ENCODE measurements around the gene ABHD14A.

The ABHD14A gene

DNA sequence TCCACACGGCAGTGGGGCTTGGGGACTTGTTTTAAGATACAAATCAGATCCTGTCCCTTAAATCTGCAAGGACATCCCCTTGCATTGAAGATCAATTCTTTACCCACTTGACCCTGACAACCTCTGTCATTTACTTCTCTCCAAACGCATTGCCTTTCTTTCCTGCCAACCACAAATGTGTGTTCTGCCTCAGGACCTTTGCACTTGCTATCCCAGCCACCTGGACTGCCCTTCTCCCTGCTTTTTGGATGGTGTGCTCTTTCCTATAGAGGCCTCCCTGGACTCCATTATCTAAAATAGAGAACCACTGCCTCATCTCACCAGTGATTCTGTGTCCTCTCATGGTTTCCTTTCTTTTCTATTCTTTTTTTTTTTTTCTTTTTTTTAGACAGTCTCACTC lies 22.3 kb downstream of the ABHD14A start:
- no peak for DNase-seq

DNA sequence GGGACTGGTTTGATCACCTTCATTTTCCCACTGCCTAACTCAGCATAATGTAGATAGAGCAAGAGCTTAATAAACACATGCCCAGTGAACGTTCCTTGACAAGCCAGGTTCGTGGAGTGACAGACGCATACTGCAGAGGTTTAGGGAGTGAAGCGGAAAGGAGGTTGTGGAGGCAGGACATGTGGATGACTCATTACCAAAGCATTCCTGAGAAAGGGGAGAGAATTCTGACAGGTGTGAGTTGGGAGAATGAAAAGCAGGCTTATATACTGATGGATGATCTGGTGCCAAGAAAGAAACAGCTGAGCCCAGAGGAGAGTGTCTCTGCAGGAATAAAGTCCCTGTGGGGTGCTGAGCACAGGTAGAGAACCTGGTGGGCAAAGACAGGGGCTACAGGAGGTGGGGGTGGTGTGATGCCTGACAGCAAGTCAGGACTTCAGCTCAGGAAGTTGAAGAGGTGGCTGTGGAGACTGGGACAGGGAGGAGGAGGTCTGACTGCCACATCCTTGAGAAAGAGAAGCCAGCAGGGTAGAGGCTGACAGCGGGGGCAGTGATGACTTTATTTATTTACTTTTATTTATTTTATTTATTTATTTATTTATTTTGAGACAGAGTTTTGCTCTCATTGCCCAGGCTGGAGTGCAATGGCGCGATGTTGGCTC lies 23.2 kb downstream of the ABHD14A start:
- DNase-seq: no peak

DNA sequence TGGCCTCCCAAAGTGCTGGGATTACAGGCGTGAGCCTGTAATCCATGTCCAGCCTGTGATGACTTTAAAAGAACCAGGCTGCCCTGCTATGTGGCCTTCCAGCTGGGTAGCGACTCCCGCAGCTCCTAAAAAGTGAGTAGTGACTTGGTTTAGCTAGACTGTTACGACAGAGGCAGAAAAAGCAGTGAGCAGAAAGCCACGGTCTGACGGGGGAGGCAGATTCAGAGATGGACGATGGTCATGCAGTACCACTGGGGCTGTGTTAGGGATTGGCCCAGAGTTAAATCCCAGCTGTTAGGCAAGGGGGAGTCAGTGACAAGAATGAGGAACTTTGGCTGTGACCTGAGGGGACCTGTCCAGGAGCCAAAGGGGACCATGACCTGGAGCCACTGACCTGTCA lies 23.9 kb downstream of the ABHD14A start:
- no peak for DNase-seq

DNA sequence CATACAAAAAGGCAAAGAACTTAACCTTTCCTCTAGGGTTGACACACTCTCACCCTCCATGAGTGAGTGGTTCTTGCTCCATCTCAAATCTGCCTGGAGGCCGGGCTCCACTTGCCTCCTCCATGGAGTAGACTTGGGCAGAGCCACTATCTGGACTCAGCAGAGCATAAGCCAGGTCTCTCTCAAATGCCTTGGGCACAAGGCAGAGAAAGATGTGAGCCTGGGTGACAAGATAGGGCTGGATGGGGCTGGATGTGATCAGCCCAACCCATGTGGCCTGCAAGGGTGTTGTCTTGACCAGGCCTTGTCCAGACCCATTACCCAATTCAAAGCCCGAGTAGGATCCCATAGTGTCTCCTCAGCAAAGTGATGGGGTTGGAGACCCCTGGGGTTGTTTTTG lies 25.0 kb downstream of the ABHD14A start:
- DNase-seq: no peak

DNA sequence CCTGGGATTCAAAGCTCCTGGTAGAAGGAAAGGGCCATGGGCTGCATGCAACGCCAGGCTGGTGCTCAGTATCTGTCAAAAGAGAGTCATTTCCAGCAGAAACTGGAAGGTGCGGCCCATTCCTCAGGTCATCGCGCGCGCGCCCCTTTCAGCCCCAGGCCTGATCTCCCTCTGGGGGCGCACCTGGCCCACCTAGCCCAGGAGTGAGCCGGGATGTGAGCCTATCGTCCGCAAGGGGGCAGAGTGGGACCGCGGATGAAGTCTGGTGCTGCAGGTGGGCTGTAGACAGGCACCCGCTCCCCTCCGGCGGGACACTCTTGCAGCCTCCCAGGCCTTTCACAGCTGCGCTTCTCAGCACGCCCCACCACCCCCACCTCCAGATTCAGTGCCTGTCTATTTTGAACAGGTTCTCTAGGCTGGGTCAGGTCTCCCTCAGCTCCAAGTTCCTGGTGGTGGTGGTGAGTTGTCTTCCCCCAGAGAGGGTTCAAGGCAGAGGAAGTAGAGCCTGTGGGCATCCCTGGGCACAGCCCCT lies 26.6 kb downstream of the ABHD14A start:
- peak; percentile 56 for DNase-seq

DNA sequence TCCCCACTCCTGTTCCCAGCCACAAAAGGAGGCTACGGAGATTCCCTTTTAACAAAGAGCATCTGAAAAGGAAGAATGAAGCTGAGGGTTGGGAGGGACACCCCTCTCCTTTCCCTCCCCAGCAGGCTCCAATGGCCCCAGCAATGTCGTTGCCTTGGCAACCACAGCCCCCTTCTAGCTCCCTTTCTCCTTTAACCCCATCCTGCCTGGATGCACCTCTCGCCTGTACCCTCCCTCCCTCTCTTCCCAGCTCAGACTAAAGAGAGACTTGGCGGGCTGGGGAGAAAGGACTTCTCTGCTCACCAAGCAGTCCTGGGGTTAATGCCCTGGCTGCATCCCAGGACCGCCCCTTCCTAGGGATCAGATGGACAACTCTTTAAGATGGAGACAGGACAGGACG lies 27.9 kb downstream of the ABHD14A start:
- DNase-seq: no peak

DNA sequence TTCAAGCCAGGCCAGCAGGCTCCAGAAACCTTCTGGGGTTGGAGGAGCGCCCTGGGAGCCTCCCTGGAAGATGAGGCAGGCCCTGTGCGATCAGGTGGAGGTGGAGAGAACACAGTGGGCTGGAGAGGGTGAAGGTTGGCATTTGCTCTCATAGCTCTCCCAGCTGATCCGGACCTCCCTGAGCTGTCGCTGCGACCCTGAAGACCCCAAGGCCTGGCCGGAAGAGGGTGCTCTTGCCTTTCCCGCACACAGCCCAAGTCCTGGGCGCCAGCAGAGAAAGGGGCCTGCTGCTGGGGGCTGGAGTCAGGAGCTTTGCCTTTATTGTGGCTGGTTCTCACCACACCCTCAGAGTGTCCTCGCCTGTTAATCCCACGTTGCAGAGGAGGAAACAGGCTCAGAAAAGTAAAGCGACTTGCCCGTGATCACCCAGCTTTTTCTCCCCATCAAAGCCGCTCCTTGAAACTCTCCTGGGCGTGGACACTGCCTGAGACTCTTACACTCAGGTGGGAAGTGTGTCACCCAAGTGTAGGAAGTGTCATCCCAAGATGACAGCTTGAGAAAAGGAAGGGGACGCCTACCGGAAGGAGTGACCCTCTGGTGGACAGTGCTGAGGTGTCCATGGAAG lies 29.4 kb downstream of the ABHD14A start:
- DNase-seq: no peak

DNA sequence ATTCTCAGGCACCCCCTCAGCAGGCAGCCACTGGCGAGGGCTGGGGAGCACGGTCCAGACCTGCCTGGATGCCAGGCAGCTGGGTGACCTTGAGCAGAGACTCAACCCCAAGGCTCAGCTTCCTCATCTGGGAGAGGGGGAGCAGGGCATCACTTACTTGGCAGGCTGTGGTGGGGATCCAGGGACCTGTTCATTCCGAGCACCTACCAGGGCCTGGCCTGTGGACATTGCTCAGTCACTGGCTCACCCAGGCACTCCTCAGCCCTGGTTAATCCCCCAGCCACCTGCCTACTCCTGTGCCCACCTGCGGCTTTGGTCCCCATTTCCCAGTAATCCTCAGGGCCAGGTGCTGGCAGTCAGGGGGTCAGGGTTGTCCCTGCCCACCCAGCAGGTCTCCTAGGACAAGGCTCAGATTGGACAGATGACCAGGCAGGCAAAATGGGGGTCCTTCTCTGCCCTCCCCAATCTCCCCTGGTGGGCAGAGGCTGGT lies 30.1 kb downstream of the ABHD14A start:
- no peak for DNase-seq

DNA sequence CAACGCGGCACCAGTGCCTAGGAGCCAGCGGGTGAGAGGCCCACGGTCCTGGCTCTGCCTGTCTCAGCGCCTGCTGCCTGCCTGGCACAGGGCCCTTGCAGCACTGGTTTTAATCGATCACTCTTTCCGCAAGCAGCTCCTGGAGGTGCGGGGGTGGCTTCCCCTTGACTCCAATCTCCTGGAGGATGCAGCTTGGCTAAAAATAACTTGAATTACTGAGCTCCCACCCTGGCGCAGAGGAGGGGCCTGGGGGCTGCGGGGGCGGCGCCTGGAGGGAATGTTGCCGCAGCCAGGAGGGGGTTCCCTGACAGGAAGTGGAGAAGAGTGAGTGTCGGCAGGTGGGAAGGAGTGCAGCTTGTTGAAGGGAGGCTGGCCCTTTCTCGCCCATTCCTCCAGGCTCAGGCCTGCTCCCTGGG lies 30.7 kb downstream of the ABHD14A start:
- DNase-seq: no peak

DNA sequence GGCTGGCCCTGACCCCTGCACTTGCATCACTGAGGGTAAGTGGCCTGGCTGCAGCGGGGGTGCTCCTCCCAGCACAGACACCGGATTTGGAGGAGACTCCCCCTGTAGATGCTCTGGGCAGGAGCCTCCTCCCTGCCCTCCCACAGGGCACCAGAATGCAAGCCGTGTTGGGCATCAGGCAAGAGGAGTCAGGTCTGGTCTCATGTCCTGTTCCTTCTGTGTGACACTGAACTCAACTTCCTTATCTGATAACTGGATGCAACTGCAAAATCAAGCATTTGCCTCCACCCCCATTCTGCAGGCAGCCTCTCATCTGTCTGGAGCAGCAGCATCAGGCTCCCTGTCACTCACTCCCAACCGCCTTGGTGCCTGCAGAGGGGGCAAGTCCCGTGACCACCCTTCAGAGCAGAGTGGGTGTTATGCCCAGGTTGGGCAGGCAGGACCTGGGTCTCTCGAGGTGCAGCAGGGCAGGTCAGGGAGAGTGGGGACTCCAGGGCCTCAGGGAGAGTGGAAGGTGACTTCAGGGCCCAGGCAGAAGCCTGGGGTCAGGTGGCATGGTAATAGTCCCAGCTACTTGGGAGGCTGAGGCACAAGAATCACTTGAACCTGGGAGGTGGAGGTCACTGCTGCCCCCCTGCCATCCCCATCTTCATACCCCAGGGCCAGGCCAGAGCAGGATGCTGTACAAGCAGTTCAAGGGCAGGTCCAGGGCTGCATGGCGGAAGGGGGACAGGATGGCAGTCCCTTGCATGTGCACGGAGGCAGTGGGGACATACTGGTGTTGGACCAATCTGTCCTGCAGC lies 31.4 kb downstream of the ABHD14A start:
- no peak for DNase-seq

DNA sequence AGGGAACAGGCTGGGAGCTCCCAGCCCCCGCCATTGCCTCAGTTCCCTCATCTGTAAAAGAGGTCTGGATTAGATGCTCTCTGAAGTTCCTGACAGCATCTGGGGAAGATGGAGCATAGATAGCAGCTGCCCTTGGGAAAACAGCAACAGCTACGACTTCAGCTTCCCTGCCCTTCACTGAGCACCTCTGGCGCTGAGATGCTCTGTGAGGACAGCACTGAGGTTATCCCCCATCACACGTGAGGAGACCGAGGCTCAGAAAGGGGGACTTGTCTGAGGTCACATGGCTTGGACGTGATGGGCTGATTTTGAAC lies 31.9 kb downstream of the ABHD14A start:
- DNase-seq: no peak

DNA sequence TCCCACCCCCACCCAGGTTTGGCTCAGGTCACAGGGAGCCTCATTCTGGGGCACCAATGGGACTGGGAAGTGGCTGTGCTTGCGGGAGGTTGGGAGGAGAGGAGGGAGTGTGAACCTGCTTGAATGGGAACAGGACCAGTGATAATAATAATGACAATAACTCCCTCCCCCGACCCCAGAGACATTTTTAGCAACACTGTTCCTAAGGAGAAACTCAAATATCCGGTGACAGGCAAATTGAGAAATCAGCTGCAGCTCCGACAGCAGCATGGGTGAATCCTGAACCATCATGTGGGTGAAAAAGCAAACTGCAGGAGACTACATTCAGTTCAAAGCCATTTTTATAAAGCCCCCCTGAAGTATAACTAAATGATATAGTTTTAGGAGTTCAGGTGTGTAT lies 32.4 kb downstream of the ABHD14A start:
- no peak for DNase-seq

DNA sequence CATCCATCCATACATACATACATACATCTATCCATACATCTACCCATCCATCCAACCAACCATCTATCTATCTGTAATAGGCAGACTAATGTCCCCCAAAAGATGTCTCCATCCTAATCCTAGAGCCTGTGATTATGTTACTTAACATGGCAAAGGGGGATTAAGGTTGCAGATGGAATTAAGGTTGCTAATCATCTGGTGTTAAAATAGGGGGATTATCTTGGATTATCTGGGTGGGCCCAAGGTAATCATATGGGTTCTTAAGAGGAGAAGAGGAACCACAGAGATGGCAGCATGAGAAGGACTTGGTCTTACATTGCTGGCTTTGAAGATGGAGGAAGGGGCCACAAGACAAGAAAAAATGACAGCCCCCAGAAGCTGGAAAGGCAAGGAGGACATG lies 35.6 kb downstream of the ABHD14A start:
- no peak for DNase-seq

DNA sequence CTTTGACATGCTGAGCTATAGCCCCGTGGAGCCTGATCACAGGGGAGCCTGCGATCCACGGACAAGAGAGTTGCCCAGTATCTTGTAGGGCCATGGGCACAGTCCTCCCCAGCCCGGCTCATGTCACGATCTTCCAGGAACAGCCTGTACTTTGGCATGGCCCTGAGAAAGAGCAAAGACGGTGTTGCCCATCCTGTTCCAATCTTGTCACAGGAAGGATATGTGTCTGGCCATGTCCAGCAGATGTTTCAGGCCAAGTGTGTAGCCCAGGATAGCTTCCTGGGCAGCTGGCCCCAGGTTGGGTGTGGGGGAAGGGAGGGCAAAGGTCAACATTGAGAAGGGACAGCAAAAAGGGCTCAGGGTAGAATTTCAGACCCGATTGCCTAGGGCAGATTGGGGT lies 37.8 kb downstream of the ABHD14A start:
- no peak for DNase-seq

DNA sequence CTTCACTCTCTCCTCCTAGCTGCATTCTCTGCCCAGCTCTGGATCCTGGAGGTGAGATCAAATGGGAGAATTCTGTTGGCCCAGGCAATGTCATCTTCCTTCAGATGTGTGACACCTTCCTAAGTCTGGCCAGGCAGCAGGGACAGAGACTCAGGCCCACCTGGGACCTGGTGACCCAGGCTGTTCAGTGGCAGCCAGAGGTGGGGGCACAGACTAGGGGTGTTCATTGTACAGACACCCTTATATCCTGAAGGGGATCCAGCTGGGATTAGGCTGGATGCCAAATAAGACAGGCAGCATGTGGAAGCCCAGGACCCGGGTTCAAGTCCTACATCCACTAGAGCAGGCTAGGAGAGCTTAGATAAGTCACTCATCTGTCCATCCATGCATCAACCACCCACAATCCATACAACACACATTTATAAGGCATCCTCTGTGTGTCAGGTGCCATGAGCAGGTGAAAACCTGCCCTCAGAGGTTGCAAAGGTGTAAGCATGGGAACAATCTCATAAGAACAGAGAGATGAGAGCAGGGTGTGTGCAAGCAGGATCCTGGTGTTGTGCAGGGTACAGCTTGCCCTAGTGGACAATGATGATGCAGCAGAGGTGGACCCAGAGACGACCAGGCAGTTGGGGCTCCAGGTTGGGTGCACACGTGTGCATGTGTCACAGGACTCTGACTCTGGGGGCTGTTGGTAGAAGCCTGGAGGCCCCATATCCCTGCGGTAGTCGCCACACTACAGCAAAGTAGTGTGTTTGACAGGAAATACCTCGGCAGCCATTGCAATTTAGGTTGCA lies 39.1 kb downstream of the ABHD14A start:
- DNase-seq: no peak

DNA sequence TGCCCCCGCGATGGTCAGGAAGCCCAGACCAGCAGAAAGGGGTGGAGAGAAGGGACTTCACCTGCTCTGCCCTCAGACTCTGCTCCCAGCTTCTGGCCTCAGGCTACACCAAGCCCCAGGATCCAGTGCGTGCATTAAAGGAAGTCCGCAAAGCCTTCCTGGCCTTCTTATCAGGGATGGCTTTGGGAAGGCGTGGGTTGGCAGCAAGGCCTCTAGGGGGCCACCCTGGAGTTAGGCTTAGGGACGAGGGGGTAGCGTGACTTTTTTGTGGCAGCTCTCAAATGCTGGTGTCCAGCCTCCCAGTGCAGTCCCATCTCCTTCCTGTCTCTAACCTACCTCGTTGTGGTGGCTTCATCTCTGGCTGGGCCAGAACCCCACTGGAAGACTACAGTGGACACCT lies 39.7 kb downstream of the ABHD14A start:
- DNase-seq: no peak

DNA sequence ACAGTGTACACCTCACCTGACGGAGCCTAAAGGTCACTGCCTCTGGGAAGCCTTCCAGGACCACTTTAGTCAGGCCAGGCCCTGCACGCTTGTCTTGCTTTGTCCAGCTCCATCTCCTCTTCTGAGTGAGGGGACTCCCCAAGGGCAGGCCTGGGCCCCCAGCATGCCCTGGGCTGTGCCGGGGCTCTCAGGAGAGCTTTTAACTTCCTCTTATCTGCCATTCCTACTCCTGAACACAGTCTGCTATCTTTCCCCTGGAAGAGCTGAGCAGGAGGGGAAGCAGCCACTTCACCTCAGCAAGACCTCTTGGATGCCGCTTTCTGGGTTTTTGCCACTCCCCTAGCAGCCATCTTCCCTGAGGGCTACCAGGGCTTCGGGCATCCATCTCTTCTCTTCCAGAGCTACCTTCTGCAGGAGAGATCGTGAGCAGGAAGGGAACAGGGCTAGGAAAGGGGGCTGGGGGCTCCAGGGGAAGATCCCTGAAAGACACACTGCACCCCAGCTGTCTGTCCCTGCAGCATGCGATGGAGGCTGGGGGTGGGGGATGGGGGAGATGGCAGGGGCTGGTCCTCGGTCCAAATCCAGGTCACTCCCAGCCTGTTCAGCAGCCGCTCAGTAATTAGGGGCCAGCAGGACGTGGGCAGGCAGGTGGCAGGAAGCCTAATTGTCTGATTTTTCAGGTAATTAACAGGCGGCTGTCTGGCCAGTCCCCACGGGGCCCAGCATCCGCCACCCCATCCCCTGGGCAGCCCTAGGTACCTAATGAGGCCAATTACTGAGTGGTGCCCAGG lies 40.8 kb downstream of the ABHD14A start:
- DNase-seq: no peak

DNA sequence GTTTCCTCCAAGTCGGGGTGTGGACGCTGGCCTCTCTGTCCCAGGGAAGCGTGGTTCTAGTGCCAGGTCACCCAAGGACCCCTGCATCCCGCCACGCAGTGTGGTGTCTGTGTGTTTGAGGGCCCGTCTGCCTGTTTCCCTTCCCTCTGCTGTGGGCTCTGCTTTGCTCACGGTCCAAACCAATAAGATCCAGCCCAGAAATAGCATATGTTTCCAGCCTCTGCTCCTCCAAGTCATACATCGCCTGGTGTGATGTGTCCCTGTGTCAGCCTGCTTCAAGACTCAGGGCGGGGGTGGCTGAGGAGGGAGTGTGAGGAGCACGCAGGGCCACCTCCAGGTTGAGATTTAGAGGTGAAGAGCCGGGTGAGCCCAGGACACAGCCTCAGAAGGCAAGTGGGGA lies 42.7 kb downstream of the ABHD14A start:
- no peak for DNase-seq

DNA sequence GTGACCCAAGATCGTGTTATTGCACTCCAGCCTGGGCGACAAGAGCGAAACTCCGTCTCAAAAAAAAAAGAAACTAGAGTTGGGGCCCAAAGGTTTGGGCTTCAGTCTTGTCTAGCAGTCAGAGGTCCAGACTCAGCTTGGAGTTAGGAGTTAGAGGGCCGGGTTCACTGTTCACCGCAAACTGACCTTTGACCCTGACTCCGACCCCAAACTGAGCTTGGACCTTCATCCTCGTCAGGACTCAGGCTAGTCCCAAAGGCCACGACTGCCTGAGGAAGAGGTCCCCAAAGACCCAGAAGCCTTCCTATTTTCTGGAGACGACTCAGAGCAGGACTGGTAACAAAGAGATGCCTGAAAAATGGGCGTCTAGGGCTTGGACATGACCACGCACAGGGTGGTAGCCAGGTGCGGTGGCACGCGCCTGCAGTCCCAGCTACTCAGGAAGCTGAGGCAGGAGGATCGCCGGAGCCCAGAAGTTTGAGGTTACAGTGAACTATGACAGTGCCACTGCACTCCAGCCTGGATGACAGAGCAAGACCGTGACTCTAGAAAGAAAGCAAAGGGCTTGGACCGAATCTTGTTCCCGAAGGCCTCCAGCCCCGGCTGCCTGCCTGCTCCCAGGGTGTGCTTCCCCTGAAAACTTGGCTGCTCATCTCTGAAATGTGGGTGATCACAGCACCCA lies 43.6 kb downstream of the ABHD14A start:
- DNase-seq: no peak

DNA sequence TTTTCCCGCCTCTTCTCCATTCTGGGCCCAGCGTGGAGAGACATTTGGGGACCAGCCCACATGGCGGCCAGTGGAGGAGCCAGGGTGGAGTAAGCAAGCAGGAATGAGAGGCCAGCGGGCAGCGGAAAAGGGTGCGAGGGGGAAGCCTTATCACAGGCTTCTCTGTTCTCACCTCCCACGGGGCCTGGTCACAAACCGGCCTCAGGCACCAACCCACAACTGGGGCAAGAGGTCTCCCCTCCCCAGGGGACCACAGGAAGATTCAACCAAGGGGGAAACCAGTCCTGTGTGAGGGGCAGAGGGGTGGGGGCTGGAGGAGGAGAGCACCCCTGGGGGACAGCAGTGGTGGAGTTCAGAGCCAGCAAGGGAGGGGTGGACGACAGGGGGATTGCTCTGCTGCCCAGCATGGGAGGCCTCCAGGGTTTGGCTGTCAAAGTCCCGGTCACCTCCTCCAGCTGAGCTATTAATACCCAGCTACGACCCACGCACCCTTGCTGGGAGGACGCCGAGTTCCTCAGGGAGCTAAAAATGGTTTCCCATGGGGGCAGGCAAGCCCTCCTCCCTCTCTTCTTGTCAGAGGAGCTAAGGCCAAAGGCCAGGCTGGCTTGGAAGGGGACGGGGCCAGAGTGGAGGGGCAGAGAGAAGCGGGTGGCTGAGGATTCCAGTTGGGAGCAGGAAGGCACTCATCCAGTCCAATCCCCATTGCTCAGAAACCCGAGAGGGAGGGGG lies 44.7 kb downstream of the ABHD14A start:
- no peak for DNase-seq

DNA sequence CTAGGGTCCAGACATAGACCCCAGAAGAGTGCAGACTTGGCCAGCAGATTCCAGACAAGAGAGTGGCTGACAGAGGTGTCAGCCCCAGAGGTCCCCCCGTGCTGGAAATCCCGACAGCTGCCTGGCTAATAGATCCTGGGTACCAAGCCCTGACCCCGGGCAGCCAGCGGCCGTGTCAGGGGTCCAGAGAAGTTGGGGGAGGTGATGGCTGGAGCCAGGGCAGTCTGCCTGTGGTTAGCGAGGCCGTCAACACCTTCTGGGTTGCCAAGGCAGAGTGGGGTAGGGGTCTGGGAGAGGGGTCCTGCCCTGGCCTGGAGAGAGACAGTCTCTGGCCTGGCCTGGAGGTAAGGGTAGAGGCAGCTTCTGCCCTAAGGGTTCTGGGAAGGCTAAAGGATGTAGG lies 45.9 kb downstream of the ABHD14A start:
- DNase-seq: no peak
